ENCODE data around the gene ZFHX3.

ZFHX3 gene

DNA sequence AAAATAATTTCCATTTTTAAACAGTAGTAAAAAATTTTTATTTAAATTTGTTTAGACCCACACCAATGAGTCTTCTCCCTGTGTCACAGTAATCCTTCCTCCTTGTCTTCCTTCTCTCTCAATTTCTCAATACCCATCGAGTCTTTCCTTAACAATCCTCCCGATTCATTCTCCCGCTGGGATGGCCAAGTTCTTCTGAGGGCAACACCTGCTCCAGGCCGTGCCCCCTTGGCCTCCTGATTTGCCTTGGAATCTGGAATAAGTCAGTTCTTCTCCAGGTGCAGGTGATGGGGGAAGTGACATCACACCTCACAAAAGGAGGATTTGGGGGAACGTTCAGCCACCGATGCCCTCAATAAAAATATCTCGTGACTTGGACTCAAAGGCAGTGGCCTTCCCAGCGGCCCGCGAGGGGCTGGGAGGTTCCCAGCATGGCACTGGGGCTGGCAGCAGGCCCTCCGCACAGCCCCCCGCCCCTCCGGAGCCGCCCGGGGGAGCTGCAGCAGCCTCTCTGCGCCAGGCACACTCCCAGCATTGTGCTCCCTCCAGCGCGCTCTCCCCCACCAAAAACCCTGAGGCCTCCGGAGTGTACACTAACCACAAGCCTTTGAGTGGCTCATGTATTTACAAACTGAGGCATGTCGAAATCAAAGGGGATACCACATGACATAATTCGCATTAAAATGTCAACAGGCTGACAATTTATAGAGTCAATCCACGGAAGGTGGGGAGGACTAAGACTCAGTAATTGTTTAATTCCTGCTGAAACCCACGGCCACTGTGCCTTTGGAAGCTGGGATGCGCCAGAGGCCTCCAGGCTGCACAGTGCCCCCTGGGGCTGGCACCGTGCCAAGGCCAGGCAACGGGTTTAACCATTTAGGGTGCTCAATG, 120.5 kb downstream of the ZFHX3 start:
- Histone ChIP-seq H3K9me3 (no peaks in the 10 kb centered on the region), H3K4me3 (no peak overlapping the region), H3K27ac (no peak overlapping the region), H3K4me1 (peaks cover 22% of the 10 kb centered on the region), H4K20me1 (no peaks in the 10 kb centered on the region), H3K36me3 (no peaks in the 10 kb centered on the region), H3K4me2 (peak overlapping the region; percentile 11), H3K9ac (no peak overlapping the region), H3K27me3 (no peaks in the 10 kb centered on the region)
- no peak for TF ChIP-seq Cebpa-rat (IDR thresholded peaks at IDR 0.05)

DNA sequence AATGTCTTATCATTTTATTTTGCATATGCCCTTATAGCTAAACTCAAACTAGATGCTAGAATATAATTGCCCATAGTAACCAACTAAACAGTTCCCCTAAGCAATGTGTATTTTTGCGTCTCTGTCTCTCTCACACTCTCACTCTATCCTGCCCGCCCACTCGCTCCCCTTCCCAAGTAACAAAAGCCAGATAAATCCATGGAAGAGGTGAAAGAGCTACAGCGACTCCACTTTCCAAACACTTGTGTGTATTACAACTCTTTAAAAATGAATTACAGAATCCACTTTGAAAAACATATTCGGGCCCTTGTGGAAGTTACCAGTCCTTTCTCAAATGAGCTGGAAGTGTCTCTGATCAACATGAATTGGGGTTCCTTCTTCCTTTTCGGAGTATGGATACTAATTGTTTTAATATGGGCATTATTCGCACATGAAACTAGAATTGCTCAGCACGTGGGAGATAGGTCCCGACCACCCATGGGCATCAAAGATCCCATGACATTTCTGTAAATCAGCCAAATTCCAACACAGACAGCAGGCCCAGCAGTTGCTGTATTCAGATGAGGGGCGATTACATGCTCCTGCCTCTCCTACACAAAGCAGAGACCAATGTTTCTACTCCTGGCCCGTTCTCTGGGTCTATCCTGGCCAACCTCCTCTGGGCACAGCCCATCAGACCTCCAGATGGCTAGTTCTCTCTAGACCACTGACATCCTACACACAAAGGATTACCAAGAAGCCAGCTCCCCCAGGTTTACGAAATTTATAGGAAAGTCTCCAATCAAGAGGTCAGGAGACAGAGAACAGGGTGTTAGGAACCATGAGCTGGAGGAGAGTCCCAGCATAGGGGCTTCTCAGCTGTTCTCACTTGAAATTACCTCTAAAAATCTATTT, 121.5 kb downstream of the ZFHX3 start:
- Histone ChIP-seq H4K20me1 (no peaks in the 10 kb centered on the region), H3K4me2 (no peak overlapping the region), H3K27me3 (no peaks in the 10 kb centered on the region), H3K36me3 (no peaks in the 10 kb centered on the region), H3K4me3 (no peak overlapping the region), H3K9ac (no peak overlapping the region), H3K4me1 (peaks cover 16% of the 10 kb centered on the region), H3K9me3 (no peaks in the 10 kb centered on the region), H3K27ac (no peak overlapping the region)
- no peak for TF ChIP-seq Cebpa-rat (IDR thresholded peaks at IDR 0.05)

DNA sequence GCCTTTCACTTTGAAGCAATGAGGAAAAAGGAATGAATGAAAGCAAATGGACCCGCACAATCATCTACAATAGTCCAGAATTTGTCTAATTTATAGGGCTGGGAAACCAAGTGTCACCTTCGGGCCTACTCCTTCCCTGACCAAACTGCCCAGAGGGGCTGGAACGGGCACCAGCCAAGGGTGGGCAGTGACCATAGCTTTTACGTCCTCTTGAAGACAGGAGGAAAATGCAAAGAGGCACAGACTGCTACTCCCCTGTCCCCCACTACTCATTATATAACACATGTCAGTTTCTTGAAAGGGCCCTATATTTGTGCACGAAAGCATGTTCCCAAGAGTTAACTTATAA, 122.3 kb downstream of the ZFHX3 start:
- no peaks in the 10 kb centered on the region for H3K27me3 ChIP-seq
- H3K9ac ChIP-seq: no peak overlapping the region
- H3K4me1 ChIP-seq: peaks cover 24% of the 10 kb centered on the region
- no peaks in the 10 kb centered on the region for H4K20me1 ChIP-seq
- H3K4me3 ChIP-seq: no peak overlapping the region
- TF ChIP-seq Cebpa-rat (IDR thresholded peaks at IDR 0.05): no peak
- no peaks in the 10 kb centered on the region for H3K9me3 ChIP-seq
- H3K27ac ChIP-seq: no peak overlapping the region
- H3K4me2 ChIP-seq: no peak overlapping the region
- no peaks in the 10 kb centered on the region for H3K36me3 ChIP-seq

DNA sequence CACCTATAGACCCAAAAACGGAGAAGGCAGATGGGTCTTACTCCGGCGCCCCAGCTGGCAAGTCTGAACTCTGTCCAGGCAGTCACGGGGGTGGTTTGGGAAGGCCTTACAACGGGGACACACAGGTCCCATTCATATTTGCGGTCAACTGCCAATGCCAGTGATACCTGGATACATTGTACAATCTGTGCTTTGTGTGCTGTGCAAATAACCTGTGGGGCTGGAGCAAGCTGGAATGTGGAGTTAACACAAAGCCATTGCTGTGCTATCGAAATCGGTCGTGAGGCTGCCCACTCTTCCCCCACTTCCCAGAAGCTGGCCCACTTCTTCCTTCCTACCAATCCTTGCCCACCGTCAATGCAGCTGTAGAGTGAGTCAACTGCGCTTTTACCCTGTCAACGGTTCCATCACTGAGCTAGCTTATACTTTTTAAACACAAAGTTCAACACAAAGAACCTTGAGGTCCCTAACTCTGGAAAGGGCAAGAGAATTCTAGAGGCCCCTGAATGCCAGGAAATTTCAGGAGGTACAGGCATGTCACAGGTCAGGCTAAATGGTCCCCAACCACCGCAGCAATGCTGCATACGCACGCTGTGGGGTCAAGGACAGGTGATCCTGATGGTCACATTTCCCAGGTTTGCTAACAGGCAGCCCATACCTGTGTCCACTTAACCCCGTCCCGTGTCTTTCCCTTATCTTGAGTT, 122.8 kb downstream of the ZFHX3 start:
- no peak overlapping the region for H3K9ac ChIP-seq
- H3K4me1 ChIP-seq: peaks cover 24% of the 10 kb centered on the region
- H3K27ac ChIP-seq: no peak overlapping the region
- no peaks in the 10 kb centered on the region for H3K36me3 ChIP-seq
- H3K27me3 ChIP-seq: no peaks in the 10 kb centered on the region
- H3K4me3 ChIP-seq: no peak overlapping the region
- TF ChIP-seq Cebpa-rat (IDR thresholded peaks at IDR 0.05): no peak
- H3K9me3 ChIP-seq: no peaks in the 10 kb centered on the region
- no peaks in the 10 kb centered on the region for H4K20me1 ChIP-seq
- no peak overlapping the region for H3K4me2 ChIP-seq

DNA sequence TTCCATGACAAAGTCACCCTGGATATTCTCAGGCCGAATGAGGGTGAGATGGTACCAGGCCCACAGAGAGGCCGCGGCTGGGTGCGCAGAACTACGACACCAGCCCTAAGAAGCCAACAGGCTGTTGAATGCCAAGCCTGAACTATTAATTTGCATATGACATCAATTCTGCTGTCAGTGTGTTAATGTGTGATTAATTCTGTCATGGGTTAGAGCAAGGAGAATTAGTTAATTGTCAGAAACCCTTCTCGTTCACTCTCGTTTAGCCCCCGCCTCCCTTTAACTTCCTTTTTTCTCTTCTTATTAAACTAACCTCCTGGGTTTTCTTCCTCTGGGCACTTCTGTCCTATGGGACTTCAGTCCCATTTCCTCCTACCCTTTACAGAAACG, 123.4 kb downstream of the ZFHX3 start:
- TF ChIP-seq Cebpa-rat (IDR thresholded peaks at IDR 0.05): no peak
- no peaks in the 10 kb centered on the region for H3K9me3 ChIP-seq
- H4K20me1 ChIP-seq: no peaks in the 10 kb centered on the region
- H3K4me1 ChIP-seq: peaks cover 24% of the 10 kb centered on the region
- H3K36me3 ChIP-seq: no peaks in the 10 kb centered on the region
- no peaks in the 10 kb centered on the region for H3K27me3 ChIP-seq
- no peak overlapping the region for H3K27ac ChIP-seq
- H3K4me3 ChIP-seq: no peak overlapping the region
- no peak overlapping the region for H3K9ac ChIP-seq
- H3K4me2 ChIP-seq: no peak overlapping the region

DNA sequence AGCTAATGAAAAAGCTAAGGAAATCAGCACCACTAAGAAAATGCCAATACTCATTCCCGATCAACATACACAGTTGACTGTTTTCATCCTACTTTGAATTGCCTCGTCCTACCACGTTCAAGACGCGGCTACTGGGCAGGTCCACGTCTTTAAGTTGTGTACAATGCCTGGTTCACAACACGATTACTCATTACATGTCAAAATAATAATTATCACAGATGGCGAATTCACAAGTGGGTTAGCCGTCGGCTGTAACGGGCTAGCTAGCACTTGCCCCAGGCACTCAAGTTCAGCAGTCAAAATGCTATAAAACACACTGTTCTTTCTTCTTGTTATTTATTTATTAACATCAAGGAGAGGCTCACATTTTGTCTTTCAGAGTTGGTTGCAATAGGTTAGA, 124.2 kb downstream of the ZFHX3 start:
- Histone ChIP-seq H3K27ac (no peak overlapping the region), H3K4me2 (no peak overlapping the region), H3K27me3 (no peaks in the 10 kb centered on the region), H3K9me3 (no peaks in the 10 kb centered on the region), H4K20me1 (no peaks in the 10 kb centered on the region), H3K4me3 (no peak overlapping the region), H3K9ac (no peak overlapping the region), H3K36me3 (no peaks in the 10 kb centered on the region), H3K4me1 (peaks cover 24% of the 10 kb centered on the region)
- no peak for TF ChIP-seq Cebpa-rat (IDR thresholded peaks at IDR 0.05)

DNA sequence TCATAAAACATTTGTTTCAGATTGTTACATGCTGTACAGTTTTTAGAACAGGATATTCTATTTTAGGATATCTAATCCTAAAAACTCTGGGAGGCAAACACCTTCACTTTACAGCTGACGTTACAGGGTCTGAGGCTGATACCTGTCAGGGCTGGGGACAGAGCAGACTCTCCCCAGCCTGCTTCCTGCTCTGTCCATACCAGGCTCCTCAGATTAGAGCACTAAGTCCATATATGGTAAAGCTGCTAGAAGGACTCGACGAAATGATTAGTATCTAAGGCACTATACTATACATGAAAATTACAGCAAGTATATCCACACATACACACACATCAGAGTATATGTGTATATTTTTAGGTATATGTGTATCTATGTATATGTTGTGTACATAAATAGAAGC, 125.2 kb downstream of the ZFHX3 start:
- no peak overlapping the region for H3K4me3 ChIP-seq
- H3K36me3 ChIP-seq: no peaks in the 10 kb centered on the region
- no peaks in the 10 kb centered on the region for H3K9me3 ChIP-seq
- no peaks in the 10 kb centered on the region for H4K20me1 ChIP-seq
- peaks cover 23% of the 10 kb centered on the region for H3K4me1 ChIP-seq
- TF ChIP-seq Cebpa-rat (IDR thresholded peaks at IDR 0.05): no peak
- no peak overlapping the region for H3K4me2 ChIP-seq
- no peaks in the 10 kb centered on the region for H3K27me3 ChIP-seq
- no peak overlapping the region for H3K27ac ChIP-seq
- no peak overlapping the region for H3K9ac ChIP-seq

DNA sequence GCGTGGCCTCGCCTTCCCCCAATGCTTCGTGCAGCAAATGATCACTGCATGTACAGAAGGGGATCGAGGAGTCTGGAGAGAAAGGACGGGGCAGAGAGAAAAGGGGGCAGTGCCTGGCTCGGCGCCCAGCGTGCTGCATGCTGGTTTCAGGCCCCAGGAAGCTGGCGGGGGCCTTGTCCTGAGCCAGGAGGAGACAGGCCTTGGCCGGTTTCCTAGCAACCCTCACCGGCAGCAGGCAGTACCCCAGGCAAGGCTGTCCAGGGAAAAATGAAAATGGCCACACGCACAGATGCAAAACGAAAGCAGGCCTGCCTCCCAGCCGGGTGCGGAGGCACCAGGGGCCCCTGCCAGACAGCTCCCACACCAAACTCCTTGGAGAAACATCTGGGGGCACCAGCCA, 126.3 kb downstream of the ZFHX3 start:
- Histone ChIP-seq H3K27me3 (no peaks in the 10 kb centered on the region), H3K27ac (no peak overlapping the region), H3K4me1 (peaks cover 18% of the 10 kb centered on the region), H3K4me2 (peak overlapping the region; percentile 24; the same call in 1 of the 2 replicates), H3K36me3 (no peaks in the 10 kb centered on the region), H3K9me3 (no peaks in the 10 kb centered on the region), H3K4me3 (no peak overlapping the region), H3K9ac (no peak overlapping the region), H4K20me1 (no peaks in the 10 kb centered on the region)
- TF ChIP-seq Cebpa-rat (IDR thresholded peaks at IDR 0.05): no peak

DNA sequence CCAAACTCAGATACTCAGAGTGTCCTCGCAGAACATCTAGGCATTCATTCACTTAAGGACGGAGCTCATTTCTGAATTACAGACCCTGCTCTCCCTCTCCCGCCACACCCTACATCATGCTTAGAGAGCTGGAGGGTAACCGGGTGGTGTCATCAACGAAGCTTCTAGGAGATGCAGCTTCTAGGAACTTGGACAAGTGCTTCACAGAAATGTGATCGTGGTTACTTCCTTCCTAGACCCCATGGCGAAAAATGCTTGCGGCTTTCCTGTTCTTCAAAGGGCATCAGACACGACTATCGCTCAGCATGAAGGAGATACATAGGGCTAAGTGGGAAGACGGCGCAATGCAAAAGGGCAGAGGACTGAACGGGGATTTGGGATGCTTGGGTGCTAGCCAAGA, 126.8 kb downstream of the ZFHX3 start:
- Histone ChIP-seq H3K4me3 (no peak overlapping the region), H3K27me3 (no peaks in the 10 kb centered on the region), H3K36me3 (no peaks in the 10 kb centered on the region), H3K4me1 (peaks cover 18% of the 10 kb centered on the region), H3K4me2 (peak overlapping the region; percentile 24), H3K9me3 (no peaks in the 10 kb centered on the region), H3K27ac (no peak overlapping the region), H3K9ac (no peak overlapping the region), H4K20me1 (no peaks in the 10 kb centered on the region)
- TF ChIP-seq Cebpa-rat (IDR thresholded peaks at IDR 0.05): no peak

All from BLaER1 (cell line).